Activated B cell treated with CpG ODN at 0.5 μM for 24 hours (primary cell): Measurements from ENCODE around the gene NPTN. TPM values are rescaled to one million over a fixed set of nuclear protein-coding genes. Genes with fewer than 3 reads are reported as not detected.

ENCODE experiments used
- ATAC-seq: fragments of 200-7000 bp; cut with Tn5 transposase; one replicate; pipeline ENCODE4 v1.10.0; 2021; ENCODE audit warnings: low read depth, mild to moderate bottlenecking, moderate library complexity
- CTCF ChIA-PET: fragments of 350-600 bp; sonication (Branson Sonifier 250); formaldehyde crosslinking; loops from one replicate; lab custom pipeline; 2021; ENCODE audit warnings: antibody characterized with exemption; lab: Charles Lee
- POLR2A ChIA-PET: fragments of 350-600 bp; sonication (Branson Sonifier 250); formaldehyde crosslinking; loops from one replicate; lab custom pipeline; 2021; ENCODE audit warnings: antibody characterized with exemption; lab: Charles Lee
- DNase-seq: peaks from one replicate; pipeline ENCODE4 v3.0.0; 2022
- H3K27ac Mint-ChIP-seq: one replicate; pipeline ENCODE4 v1.8.0; 2020; ENCODE audit warnings: mixed read lengths
- H3K27me3 Mint-ChIP-seq: one replicate; pipeline ENCODE4 v1.8.0; 2021; ENCODE audit warnings: mixed read lengths
- H3K36me3 Mint-ChIP-seq: one replicate; pipeline ENCODE4 v1.8.0; 2021; ENCODE audit warnings: low read depth, mixed read lengths
- H3K4me1 Mint-ChIP-seq: one replicate; pipeline ENCODE4 v1.8.0; 2021; ENCODE audit warnings: mixed read lengths
- H3K4me3 Mint-ChIP-seq: one replicate; pipeline ENCODE4 v1.8.0; 2020; ENCODE audit warnings: mild to moderate bottlenecking, mixed read lengths
- H3K9me3 Mint-ChIP-seq: one replicate; pipeline ENCODE4 v1.8.0; 2020; ENCODE audit warnings: mixed read lengths
- intact Hi-C: fragments of 100-400 bp; cut with micrococcal nuclease; formaldehyde crosslinking; loops from one replicate; pipeline ENCODE4 v1.15.1; 2024
- total RNA-seq: library from RNA; stranded (reverse); gene quantifications from 2 replicates; pipeline ENCODE4 v1.2.3, GENCODE V29; 2022
- TF ChIP-seq, protein P1 (sequence below): fragments of 200-600 bp; IDR thresholded peaks from one replicate; pipeline ENCODE4 v1.8.0; 2022; ENCODE audit warnings: antibody characterized with exemption, mild to moderate bottlenecking

NPTN gene
- total RNA-seq, 1 donor from 2014 or later: 36.1 TPM

DNA sequence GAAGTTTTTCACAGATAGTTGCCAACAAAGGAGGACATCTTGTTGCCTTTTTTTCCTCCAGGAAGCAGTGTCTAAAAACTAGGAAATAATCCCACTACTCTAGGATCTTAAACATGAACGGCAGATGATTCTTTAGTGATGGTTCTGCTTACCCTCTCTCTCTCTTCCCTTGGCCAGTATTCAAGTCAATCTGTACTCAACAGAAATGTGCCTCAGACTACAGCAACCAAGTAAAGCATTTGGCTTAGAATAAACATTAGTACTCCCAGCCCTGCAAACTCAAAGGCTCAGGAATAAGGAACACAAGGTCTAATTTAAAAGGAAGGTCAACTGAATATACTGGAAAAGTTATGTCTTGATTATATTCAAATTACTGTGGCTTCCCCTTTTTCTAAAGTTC lies 8.7 kb downstream of the NPTN start:
- TF ChIP-seq, protein P1, sequence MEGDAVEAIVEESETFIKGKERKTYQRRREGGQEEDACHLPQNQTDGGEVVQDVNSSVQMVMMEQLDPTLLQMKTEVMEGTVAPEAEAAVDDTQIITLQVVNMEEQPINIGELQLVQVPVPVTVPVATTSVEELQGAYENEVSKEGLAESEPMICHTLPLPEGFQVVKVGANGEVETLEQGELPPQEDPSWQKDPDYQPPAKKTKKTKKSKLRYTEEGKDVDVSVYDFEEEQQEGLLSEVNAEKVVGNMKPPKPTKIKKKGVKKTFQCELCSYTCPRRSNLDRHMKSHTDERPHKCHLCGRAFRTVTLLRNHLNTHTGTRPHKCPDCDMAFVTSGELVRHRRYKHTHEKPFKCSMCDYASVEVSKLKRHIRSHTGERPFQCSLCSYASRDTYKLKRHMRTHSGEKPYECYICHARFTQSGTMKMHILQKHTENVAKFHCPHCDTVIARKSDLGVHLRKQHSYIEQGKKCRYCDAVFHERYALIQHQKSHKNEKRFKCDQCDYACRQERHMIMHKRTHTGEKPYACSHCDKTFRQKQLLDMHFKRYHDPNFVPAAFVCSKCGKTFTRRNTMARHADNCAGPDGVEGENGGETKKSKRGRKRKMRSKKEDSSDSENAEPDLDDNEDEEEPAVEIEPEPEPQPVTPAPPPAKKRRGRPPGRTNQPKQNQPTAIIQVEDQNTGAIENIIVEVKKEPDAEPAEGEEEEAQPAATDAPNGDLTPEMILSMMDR: no peak
- no peak for ATAC-seq
- no peak for DNase-seq
- H3K4me1 Mint-ChIP-seq: peaks cover 36% of the 10 kb centered on the region
- intact Hi-C loops: no loop called here
- POLR2A ChIA-PET: no interaction called here
- no peak overlapping the region for H3K27ac Mint-ChIP-seq
- no peaks in the 10 kb centered on the region for H3K9me3 Mint-ChIP-seq
- CTCF ChIA-PET: interaction anchor here (3.3 kb wide), 1 partner anchor 13 kb away, joined by 16 read pairs; no protein-coding TSS in a partner anchor
- H3K36me3 Mint-ChIP-seq: peaks cover 4% of the 10 kb centered on the region
- H3K4me3 Mint-ChIP-seq: no peak overlapping the region
- H3K27me3 Mint-ChIP-seq: no peaks in the 10 kb centered on the region

DNA sequence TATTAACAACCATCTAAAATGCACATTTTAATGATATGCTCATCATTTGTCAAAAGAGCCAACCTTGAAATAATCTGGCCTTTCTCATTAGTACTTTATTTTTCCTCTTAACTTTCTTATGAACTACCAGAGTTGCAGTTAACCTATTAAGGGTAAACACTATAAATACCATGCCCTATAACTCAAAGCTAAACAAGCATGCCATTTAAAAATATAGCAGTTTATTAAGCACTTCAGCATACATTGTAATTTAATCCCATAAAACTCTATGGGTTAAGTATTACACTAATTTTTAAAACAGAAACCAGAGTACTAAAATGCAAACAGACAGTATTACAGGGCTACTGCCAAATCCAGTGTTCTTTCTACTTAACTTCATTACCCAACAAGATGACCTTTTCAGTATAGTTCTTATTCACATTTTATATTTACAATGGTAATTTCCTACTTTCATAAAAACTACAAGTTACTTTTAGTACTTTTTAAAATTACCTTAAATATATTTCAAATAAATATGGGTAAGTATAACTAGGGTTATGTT lies 11.8 kb downstream of the NPTN start:
- POLR2A ChIA-PET: no interaction called here
- Mint-ChIP-seq H3K36me3 (peaks cover 4% of the 10 kb centered on the region), H3K4me3 (no peak overlapping the region), H3K27me3 (no peaks in the 10 kb centered on the region), H3K9me3 (no peaks in the 10 kb centered on the region), H3K4me1 (peaks cover 28% of the 10 kb centered on the region), H3K27ac (no peak overlapping the region)
- intact Hi-C loops: no loop called here
- DNase-seq: no peak
- TF ChIP-seq, protein P1: no peak
- CTCF ChIA-PET: interaction anchor here (2.3 to 3.3 kb wide), 2 partner anchors 15 to 16 kb away, joined by 13 to 16 read pairs; no protein-coding TSS in a partner anchor
- ATAC-seq: no peak

DNA sequence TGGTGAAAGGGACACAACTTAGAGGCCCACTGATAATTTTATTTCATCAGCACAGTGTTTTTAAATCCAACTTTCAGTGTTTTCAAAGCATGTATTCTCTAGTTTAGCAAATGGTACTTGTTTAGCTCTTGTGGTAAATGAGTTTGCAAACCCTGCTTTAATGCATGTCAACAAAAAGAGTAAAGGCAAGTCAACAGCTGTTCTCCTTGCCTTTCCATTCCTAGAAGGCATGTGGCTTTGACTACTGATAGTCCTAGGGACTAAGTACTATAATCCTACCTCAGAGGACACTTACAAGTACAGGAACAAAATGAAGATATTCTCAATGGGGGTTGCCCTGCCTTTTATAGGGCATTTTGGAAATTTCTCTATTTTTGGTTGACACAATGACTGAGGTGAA lies 13.1 kb downstream of the NPTN start:
- H3K4me1 Mint-ChIP-seq: peaks cover 28% of the 10 kb centered on the region
- no peak for DNase-seq
- intact Hi-C loops: no loop called here
- H3K4me3 Mint-ChIP-seq: no peak overlapping the region
- CTCF ChIA-PET: interaction anchor here (2.3 kb wide), 1 partner anchor 16 kb away, joined by 13 read pairs; no protein-coding TSS in a partner anchor
- peaks cover 4% of the 10 kb centered on the region for H3K36me3 Mint-ChIP-seq
- TF ChIP-seq, protein P1: no peak
- no peak overlapping the region for H3K27ac Mint-ChIP-seq
- no peaks in the 10 kb centered on the region for H3K9me3 Mint-ChIP-seq
- POLR2A ChIA-PET: interaction anchor here (0.8 kb wide), 1 partner anchor 11 kb away, joined by 3 read pairs; no protein-coding TSS in a partner anchor
- ATAC-seq: no peak
- H3K27me3 Mint-ChIP-seq: no peaks in the 10 kb centered on the region

DNA sequence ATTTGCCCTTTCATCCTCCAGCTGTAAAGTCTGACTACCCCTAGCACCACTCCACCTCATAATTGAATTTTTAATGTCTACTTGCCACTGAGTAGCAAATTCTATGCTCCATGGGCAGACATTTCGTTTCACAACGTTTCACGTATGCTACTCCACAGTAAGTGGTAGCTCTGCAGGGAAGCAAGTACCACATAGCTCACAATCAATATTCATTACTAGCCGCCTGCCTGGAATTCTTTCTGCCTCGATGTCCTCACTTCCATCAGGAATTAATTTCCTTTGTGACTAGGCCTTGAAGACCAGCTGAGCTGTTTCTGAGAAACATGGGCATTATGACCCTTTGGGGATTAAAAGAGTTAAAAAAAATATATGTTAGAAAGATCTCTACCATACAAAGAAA lies 15.3 kb downstream of the NPTN start:
- intact Hi-C loops: no loop called here
- DNase-seq (no peak), ATAC-seq (no peak)
- no peaks in the 10 kb centered on the region for H3K27me3 Mint-ChIP-seq
- peaks cover 19% of the 10 kb centered on the region for H3K4me1 Mint-ChIP-seq
- H3K36me3 Mint-ChIP-seq: peaks cover 4% of the 10 kb centered on the region
- H3K9me3 Mint-ChIP-seq: no peaks in the 10 kb centered on the region
- ChIA-PET POLR2A (interaction anchor here (0.6 kb wide), 1 partner anchor 18 kb away, joined by 5 read pairs; no protein-coding TSS in a partner anchor), CTCF (interaction anchor here (2.6 kb wide), 1 partner anchor 19 kb away, joined by 14 read pairs; no protein-coding TSS in a partner anchor)
- no peak overlapping the region for H3K4me3 Mint-ChIP-seq
- H3K27ac Mint-ChIP-seq: no peak overlapping the region
- TF ChIP-seq, protein P1: no peak

DNA sequence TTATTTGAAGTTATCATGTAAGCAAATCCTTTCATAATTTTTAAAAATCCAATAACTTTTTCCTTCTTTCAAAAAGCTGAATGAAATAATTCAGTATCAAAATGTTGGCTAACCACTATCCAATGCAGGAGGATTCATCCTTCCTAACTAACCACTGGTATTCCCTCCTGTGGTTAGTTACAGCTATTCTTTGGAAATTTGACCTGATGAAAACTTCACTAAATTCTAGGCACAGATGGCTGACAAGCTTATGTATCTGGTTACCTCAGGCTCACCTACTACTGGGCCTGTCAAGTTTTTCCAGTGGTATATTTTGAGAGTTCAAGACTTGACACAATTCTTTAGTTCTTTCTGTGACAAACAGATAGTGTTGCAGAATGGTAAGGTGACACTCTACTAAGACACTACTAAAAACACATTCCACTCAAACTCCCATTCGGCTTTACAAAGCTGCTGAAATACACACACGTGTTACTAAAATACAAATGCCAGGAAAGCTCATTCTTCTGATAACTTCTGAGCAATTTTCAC lies 15.8 kb downstream of the NPTN start:
- Mint-ChIP-seq H3K27ac (no peak overlapping the region), H3K36me3 (peaks cover 4% of the 10 kb centered on the region), H3K9me3 (no peaks in the 10 kb centered on the region), H3K4me3 (no peak overlapping the region), H3K4me1 (peaks cover 19% of the 10 kb centered on the region), H3K27me3 (no peaks in the 10 kb centered on the region)
- ATAC-seq (no peak), DNase-seq (no peak)
- CTCF ChIA-PET: interaction anchor here (2.6 kb wide), 1 partner anchor 20 kb away, joined by 14 read pairs; no protein-coding TSS in a partner anchor
- POLR2A ChIA-PET: interaction anchor here (0.6 kb wide), 1 partner anchor 14 kb away, joined by 3 read pairs; no protein-coding TSS in a partner anchor
- TF ChIP-seq, protein P1: no peak
- intact Hi-C loops: no loop called here
